WERI-Rb-1 (cell line): ENCODE data around the gene CNBD2.

Experiments used
- DNase-seq: peaks from one replicate; pipeline ENCODE4 v3.0.0-alpha.2; 2020
- H3K27ac ChIP-seq: fragments of 250-450 bp; sonication (Bioruptor Pico); 2 replicates; pipeline ENCODE4 v1.5.1; 2020; ENCODE audit warnings: mild to moderate bottlenecking, moderate library complexity
- H3K27me3 ChIP-seq: fragments of 250-450 bp; sonication (Bioruptor Pico); 2 replicates; pipeline ENCODE4 v1.5.1; 2021; ENCODE audit warnings: mild to moderate bottlenecking, low read depth, moderate library complexity; ENCODE audit not compliant: insufficient read depth, severe bottlenecking
- H3K36me3 ChIP-seq: fragments of 250-450 bp; sonication (Bioruptor Pico); 2 replicates; pipeline ENCODE4 v1.5.1; 2020; ENCODE audit warnings: mild to moderate bottlenecking, moderate library complexity
- H3K4me3 ChIP-seq: 2 replicates; pipeline ENCODE4 v1.5.1; 2011; ENCODE audit warnings: low read depth, mild to moderate bottlenecking, control low read depth, low read length
- H3K9me3 ChIP-seq: fragments of 250-450 bp; sonication (Bioruptor Pico); 2 replicates; pipeline ENCODE4 v1.5.1; 2021; ENCODE audit warnings: mild to moderate bottlenecking, moderate library complexity; ENCODE audit not compliant: severe bottlenecking
- TF ChIP-seq, protein P1 (sequence below): IDR thresholded peaks from 2 replicates; pipeline ENCODE4 v1.5.1; 2011; ENCODE audit warnings: low read depth, mild to moderate bottlenecking, control low read depth, inconsistent platforms, low read length

The CNBD2 gene

GRCh38 chr20:35967979-35968640 lies at the start of gene CNBD2:
Gene CNBD2, plus strand, starts transcription at chr20:35968590. Its CDS starts 173 bp downstream, at chr20:35968763.
- TF ChIP-seq, protein P1, sequence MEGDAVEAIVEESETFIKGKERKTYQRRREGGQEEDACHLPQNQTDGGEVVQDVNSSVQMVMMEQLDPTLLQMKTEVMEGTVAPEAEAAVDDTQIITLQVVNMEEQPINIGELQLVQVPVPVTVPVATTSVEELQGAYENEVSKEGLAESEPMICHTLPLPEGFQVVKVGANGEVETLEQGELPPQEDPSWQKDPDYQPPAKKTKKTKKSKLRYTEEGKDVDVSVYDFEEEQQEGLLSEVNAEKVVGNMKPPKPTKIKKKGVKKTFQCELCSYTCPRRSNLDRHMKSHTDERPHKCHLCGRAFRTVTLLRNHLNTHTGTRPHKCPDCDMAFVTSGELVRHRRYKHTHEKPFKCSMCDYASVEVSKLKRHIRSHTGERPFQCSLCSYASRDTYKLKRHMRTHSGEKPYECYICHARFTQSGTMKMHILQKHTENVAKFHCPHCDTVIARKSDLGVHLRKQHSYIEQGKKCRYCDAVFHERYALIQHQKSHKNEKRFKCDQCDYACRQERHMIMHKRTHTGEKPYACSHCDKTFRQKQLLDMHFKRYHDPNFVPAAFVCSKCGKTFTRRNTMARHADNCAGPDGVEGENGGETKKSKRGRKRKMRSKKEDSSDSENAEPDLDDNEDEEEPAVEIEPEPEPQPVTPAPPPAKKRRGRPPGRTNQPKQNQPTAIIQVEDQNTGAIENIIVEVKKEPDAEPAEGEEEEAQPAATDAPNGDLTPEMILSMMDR = no peak
- no peak for DNase-seq
- Histone ChIP-seq H3K36me3 (no peaks in the 10 kb centered on the region), H3K9me3 (peaks cover 13% of the 10 kb centered on the region), H3K27me3 (no peaks in the 10 kb centered on the region), H3K27ac (no peak within 1 kb of the TSS), H3K4me3 (no peak within 1 kb of the TSS)

GRCh38 chr20:35920523-35920922 lies 47.9 kb upstream of the CNBD2 start:
- peaks cover 55% of the 10 kb centered on the region for H3K36me3 ChIP-seq
- TF ChIP-seq, protein P1 = no peak
- H3K9me3 ChIP-seq = no peaks in the 10 kb centered on the region
- DNase-seq = no peak
- no peak overlapping the region for H3K4me3 ChIP-seq
- H3K27me3 ChIP-seq = no peaks in the 10 kb centered on the region
- H3K27ac ChIP-seq = no peak overlapping the region

GRCh38 chr20:35929301-35929700 lies 39.1 kb upstream of the CNBD2 start:
- Histone ChIP-seq H3K36me3 (peaks cover 61% of the 10 kb centered on the region), H3K9me3 (no peaks in the 10 kb centered on the region), H3K27ac (no peak overlapping the region), H3K4me3 (no peak overlapping the region), H3K27me3 (no peaks in the 10 kb centered on the region)
- DNase-seq = no peak
- TF ChIP-seq, protein P1 = no peak

DNA sequence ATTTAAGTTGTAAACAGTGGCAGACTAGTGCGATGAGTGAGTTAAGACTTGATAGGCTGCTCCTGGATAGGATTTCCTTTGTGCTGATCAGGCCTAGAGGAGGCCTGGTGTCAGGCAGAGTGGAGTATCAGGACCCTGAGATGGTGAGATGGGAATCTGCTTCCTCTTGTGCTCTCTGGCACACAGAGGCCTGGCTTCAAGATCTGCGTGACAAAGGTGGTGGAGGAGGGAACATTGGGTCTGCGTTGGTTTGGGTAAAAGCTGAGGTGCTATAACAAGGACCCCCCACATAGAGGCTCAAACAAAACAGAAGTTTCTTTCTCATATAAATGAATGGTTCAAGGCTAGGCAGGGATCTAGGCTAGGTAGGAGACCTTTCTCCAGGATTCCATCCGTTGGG lies 34.3 kb upstream of the CNBD2 start:
- TF ChIP-seq, protein P1 = no peak
- Histone ChIP-seq H3K36me3 (peaks cover 62% of the 10 kb centered on the region), H3K27ac (no peak overlapping the region), H3K4me3 (no peak overlapping the region), H3K27me3 (no peaks in the 10 kb centered on the region), H3K9me3 (no peaks in the 10 kb centered on the region)
- no peak for DNase-seq

DNA sequence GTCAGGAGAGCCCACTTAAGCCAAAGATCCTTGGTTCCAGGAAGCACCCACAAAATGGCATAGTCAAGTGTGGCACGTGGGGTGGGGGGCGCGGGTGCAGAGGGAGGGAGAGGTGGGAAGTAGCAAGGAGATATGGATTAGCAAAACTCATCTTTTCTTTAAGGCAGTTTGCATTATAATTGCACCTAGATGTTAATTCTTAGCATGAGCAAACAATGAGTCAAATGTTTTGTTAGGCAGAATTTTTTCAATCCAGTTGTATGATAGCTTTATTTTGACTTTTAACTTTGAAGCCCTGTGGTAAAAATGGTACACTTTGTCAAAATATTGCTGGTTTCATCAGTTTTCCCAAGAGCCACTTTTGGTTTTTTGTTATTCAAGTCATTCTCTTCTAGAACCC lies 29.1 kb upstream of the CNBD2 start:
- DNase-seq = no peak
- TF ChIP-seq, protein P1 = no peak
- Histone ChIP-seq H3K4me3 (no peak overlapping the region), H3K27ac (no peak overlapping the region), H3K36me3 (peaks cover 64% of the 10 kb centered on the region), H3K9me3 (no peaks in the 10 kb centered on the region), H3K27me3 (no peaks in the 10 kb centered on the region)

DNA sequence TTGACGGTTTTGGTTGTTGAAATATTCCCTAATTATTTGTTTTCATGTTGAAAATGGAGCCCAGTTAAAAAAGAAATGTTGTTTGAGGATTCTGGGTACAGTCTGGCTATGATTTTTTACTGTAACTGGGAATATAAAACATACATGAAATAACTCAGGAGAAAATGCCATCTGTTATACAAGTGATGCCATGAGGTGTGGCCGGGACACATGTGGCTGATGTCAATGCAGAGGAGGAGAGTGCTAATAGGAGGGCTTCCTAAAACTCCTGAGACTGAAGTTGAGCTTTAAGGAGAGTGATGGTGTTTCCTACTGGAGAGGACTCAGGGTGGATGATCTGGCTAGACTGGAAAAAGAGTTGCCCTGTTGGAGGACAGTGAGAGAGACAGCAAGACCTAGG lies 26.8 kb upstream of the CNBD2 start:
- peaks cover 67% of the 10 kb centered on the region for H3K36me3 ChIP-seq
- no peaks in the 10 kb centered on the region for H3K9me3 ChIP-seq
- TF ChIP-seq, protein P1 = no peak
- H3K27me3 ChIP-seq = no peaks in the 10 kb centered on the region
- H3K27ac ChIP-seq = peak overlapping the region; percentile 35
- no peak overlapping the region for H3K4me3 ChIP-seq
- no peak for DNase-seq
